K562 (cell line): Measurements from ENCODE around the gene SATB2. TPM values are rescaled to one million over a fixed set of nuclear protein-coding genes. Genes with fewer than 3 reads are reported as not detected.

Experiments
- CHD2 ChIP-seq: IDR thresholded peaks from 2 replicates; pipeline ENCODE4 v1.6.1; 2011; ENCODE audit warnings: low read depth, low read length
- EP400 ChIP-seq: fragments of 450-650 bp; IDR thresholded peaks from 2 replicates; pipeline ENCODE4 v1.6.1; 2017; ENCODE audit warnings: antibody characterized with exemption, mild to moderate bottlenecking, moderate library complexity
- FIP1L1 ChIP-seq: fragments of 200-400 bp; formaldehyde crosslinking; IDR thresholded peaks from 2 replicates; pipeline ENCODE4 v1.6.1; 2018; ENCODE audit warnings: mild to moderate bottlenecking, low read depth, low read length; ENCODE audit not compliant: poor library complexity, severe bottlenecking
- GABPB1 ChIP-seq: sonication (generic); formaldehyde crosslinking; IDR thresholded peaks from 2 replicates; pipeline ENCODE4 v1.8.0; 2022; ENCODE audit warnings: mild to moderate bottlenecking, missing genetic modification reagents
- HEY1 ChIP-seq: fragments of 250-450 bp; sonication (Bioruptor Pico); IDR thresholded peaks from 2 replicates; pipeline ENCODE4 v1.5.0; 2020; ENCODE audit warnings: mild to moderate bottlenecking, moderate library complexity, borderline replicate concordance
- HSF4 ChIP-seq: fragments of 250-450 bp; sonication (Bioruptor Pico); IDR thresholded peaks from 2 replicates; pipeline ENCODE4 v2.1.2; 2022; ENCODE audit warnings: mild to moderate bottlenecking, moderate library complexity, borderline replicate concordance
- NEUROD1 ChIP-seq: fragments of 150-350 bp; IDR thresholded peaks from 2 replicates; pipeline ENCODE4 v1.6.1; 2014; ENCODE audit warnings: borderline replicate concordance, low read length, low read depth; ENCODE audit not compliant: partially characterized antibody
- SAP30 ChIP-seq: fragments of 200-600 bp; sonication (generic); IDR thresholded peaks from 2 replicates; pipeline ENCODE4 v1.6.1; 2012; ENCODE audit warnings: borderline replicate concordance, low read depth, mild to moderate bottlenecking, moderate library complexity, low read length, control low read depth, inconsistent platforms; ENCODE audit not compliant: insufficient read depth, poor library complexity, severe bottlenecking
- SMARCA4 ChIP-seq: fragments of 450-650 bp; IDR thresholded peaks from 2 replicates; pipeline ENCODE4 v1.6.1; 2016
- TEAD2 ChIP-seq: fragments of 450-650 bp; IDR thresholded peaks from 2 replicates; pipeline ENCODE4 v1.6.1; 2016; ENCODE audit warnings: missing genetic modification characterization, control low read depth, missing compliant biosample characterization
- TGIF2 ChIP-seq: sonication (generic); formaldehyde crosslinking; IDR thresholded peaks from 2 replicates; pipeline ENCODE4 v1.8.1; 2022; ENCODE audit warnings: mild to moderate bottlenecking, missing genetic modification reagents, moderate library complexity
- ZNF551 ChIP-seq: fragments of 250-450 bp; sonication (Bioruptor Pico); IDR thresholded peaks from 2 replicates; pipeline ENCODE4 v1.5.0; 2021; ENCODE audit warnings: mild to moderate bottlenecking, moderate library complexity
- ZNF561 ChIP-seq: fragments of 450-650 bp; formaldehyde crosslinking; conservative IDR thresholded peaks from 2 replicates; pipeline ENCODE4 v1.4.0; 2020; ENCODE audit warnings: mild to moderate bottlenecking, moderate library complexity
- ZNF583 ChIP-seq: fragments of 250-450 bp; sonication (Bioruptor Pico); IDR thresholded peaks from 2 replicates; pipeline ENCODE4 v1.4.0; 2020
- ZNF717 ChIP-seq: fragments of 250-450 bp; sonication (Bioruptor Pico); IDR thresholded peaks from 2 replicates; pipeline ENCODE4 v1.5.0; 2021
- ZSCAN32 ChIP-seq: fragments of 450-650 bp; formaldehyde crosslinking; IDR thresholded peaks from 2 replicates; pipeline ENCODE4 v1.4.0; 2020; ENCODE audit warnings: mild to moderate bottlenecking, moderate library complexity
- polyA plus RNA-seq, 8 experiments: library from polyadenylated mRNA; depleted of rRNA in 4 of 8; stranded (reverse) in 5 of 8; unstranded in 3 of 8; fragments of >200 nt; fragmentation: Nextera tagmentation in 2 of 8; fragmentation: Illumina TruSeq in 1 of 8; extraction: Ambion mirVana in 2 of 8; extraction: Trizol in 1 of 8; gene quantifications; 2 replicates each; pipeline versions ENCODE4 v1.2.1 to v1.2.3, GENCODE V29; 2011 to 2014; ENCODE audit warnings: inconsistent platforms in 1 of 8, missing spikeins in 1 of 8
- total RNA-seq, 7 experiments: library from RNA; depleted of rRNA in 6 of 7; stranded (reverse); fragments of >200 nt in 6 of 7; fragmentation: Illumina TruSeq in 2 of 7; extraction: Trizol in 2 of 7; gene quantifications; 2 replicates each; pipeline versions ENCODE4 v1.2.1 to v1.2.3, GENCODE V29; 2011 to 2021; ENCODE audit warnings: low replicate concordance in 1 of 7
- TF ChIP-seq, protein P1 (sequence below): sonication (generic); IDR thresholded peaks from 2 replicates; pipeline ENCODE4 v1.6.1; 2016
- TF ChIP-seq, protein P2 (sequence below): fragments of 450-650 bp; IDR thresholded peaks from one replicate; pipeline ENCODE4 v1.6.1; 2018; ENCODE audit warnings: mild to moderate bottlenecking, moderate library complexity; ENCODE audit not compliant: partially characterized antibody
- TF ChIP-seq, protein P3 (sequence below): fragments of 250-450 bp; sonication (Bioruptor Pico); IDR thresholded peaks from 2 replicates; pipeline ENCODE4 v1.8.0; 2021; ENCODE audit warnings: moderate library complexity, mild to moderate bottlenecking, inconsistent platforms
- TF ChIP-seq, protein P4 (sequence below): sonication (generic); formaldehyde crosslinking; IDR thresholded peaks from 2 replicates; pipeline ENCODE4 v1.8.0; 2022; ENCODE audit warnings: mild to moderate bottlenecking, missing genetic modification reagents

Gene SATB2
- total and polyA plus RNA-seq, 9 of the 15 experiments (the other 6 are each of a cell fraction or from before 2014, with no cell fraction given), result 4.5 to 34.0 (median 15.1) TPM

DNA sequence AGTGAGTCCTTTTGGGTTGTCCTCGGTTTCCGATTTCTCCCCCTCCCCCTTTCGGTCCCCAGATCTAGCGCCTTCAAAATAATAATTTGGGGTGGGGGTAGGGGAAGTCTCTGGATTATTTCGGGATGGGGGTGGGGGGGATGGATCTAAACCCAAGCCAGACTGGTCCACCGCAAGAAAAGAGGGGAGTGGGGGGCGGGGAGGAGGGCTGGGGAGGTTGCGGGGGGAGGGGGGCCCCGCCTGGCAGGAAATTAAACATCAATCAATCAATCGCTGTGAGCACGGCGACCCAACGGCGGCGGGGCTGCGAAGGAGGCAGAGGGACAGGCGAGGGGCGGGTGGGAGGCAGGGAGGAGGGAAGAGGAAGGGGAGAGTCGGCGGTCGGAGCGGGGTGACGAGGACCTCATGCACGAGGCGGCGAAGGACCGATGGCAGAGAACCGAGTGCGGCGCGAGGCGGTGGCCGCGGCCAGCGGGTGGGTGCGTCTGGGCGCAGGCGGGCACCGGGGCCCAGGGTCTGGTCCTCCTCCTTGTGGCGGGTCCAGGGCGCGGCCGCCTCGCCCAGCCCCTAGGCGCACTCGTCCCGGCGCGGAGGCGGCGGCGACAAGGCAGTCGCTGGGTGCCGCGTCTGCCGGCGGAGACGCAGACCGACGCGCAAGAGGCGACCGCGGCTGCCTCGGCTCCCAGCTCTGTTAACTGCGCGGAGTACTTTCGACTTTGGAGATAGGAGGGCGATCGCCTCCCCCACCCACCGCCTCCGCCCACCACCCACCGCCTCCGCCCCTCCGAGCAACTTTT, 468 bp upstream of the SATB2 start (continued):
- no peak for TF ChIP-seq ZNF551 (CRISPR knock-in tag)
- TF ChIP-seq, protein P1, sequence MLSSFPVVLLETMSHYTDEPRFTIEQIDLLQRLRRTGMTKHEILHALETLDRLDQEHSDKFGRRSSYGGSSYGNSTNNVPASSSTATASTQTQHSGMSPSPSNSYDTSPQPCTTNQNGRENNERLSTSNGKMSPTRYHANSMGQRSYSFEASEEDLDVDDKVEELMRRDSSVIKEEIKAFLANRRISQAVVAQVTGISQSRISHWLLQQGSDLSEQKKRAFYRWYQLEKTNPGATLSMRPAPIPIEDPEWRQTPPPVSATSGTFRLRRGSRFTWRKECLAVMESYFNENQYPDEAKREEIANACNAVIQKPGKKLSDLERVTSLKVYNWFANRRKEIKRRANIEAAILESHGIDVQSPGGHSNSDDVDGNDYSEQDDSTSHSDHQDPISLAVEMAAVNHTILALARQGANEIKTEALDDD, result no peak
- TF ChIP-seq, protein P2, sequence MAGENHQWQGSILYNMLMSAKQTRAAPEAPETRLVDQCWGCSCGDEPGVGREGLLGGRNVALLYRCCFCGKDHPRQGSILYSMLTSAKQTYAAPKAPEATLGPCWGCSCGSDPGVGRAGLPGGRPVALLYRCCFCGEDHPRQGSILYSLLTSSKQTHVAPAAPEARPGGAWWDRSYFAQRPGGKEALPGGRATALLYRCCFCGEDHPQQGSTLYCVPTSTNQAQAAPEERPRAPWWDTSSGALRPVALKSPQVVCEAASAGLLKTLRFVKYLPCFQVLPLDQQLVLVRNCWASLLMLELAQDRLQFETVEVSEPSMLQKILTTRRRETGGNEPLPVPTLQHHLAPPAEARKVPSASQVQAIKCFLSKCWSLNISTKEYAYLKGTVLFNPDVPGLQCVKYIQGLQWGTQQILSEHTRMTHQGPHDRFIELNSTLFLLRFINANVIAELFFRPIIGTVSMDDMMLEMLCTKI, result no peak
- TF ChIP-seq SAP30, result no peak
- TF ChIP-seq EP400, result no peak
- no peak for TF ChIP-seq NEUROD1
- TF ChIP-seq FIP1L1, result peak; percentile 27
- no peak for TF ChIP-seq TGIF2 (CRISPR knock-in tag)
- TF ChIP-seq HEY1 (CRISPR knock-in tag), result no peak
- no peak for TF ChIP-seq ZNF583 (CRISPR knock-in tag)
- TF ChIP-seq HSF4, result no peak
- TF ChIP-seq ZNF561 (CRISPR knock-in tag), result no peak
- TF ChIP-seq, protein P3, sequence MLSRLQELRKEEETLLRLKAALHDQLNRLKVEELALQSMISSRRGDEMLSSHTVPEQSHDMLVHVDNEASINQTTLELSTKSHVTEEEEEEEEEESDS (CRISPR knock-in tag), result no peak
- no peak for TF ChIP-seq ZNF717
- TF ChIP-seq GABPB1 (CRISPR knock-in tag), result no peak
- TF ChIP-seq SMARCA4, result no peak
- TF ChIP-seq TEAD2 (tag), result no peak
- TF ChIP-seq CHD2, result no peak
- TF ChIP-seq ZSCAN32 (CRISPR knock-in tag), result no peak
- TF ChIP-seq, protein P4, sequence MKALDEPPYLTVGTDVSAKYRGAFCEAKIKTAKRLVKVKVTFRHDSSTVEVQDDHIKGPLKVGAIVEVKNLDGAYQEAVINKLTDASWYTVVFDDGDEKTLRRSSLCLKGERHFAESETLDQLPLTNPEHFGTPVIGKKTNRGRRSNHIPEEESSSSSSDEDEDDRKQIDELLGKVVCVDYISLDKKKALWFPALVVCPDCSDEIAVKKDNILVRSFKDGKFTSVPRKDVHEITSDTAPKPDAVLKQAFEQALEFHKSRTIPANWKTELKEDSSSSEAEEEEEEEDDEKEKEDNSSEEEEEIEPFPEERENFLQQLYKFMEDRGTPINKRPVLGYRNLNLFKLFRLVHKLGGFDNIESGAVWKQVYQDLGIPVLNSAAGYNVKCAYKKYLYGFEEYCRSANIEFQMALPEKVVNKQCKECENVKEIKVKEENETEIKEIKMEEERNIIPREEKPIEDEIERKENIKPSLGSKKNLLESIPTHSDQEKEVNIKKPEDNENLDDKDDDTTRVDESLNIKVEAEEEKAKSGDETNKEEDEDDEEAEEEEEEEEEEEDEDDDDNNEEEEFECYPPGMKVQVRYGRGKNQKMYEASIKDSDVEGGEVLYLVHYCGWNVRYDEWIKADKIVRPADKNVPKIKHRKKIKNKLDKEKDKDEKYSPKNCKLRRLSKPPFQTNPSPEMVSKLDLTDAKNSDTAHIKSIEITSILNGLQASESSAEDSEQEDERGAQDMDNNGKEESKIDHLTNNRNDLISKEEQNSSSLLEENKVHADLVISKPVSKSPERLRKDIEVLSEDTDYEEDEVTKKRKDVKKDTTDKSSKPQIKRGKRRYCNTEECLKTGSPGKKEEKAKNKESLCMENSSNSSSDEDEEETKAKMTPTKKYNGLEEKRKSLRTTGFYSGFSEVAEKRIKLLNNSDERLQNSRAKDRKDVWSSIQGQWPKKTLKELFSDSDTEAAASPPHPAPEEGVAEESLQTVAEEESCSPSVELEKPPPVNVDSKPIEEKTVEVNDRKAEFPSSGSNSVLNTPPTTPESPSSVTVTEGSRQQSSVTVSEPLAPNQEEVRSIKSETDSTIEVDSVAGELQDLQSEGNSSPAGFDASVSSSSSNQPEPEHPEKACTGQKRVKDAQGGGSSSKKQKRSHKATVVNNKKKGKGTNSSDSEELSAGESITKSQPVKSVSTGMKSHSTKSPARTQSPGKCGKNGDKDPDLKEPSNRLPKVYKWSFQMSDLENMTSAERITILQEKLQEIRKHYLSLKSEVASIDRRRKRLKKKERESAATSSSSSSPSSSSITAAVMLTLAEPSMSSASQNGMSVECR, result 0 out of 2 replicates have a peak, but pooled peaks have one; percentile 43
